ENCODE measurements around the gene RBCK1.
"Not testable (repeated sequence)": the region's sequence is repeated elsewhere in the genome, so short reads cannot be mapped to it uniquely, and the experiment has no call there.

The RBCK1 gene

GRCh38 chr20:407953-408842 is at the start of gene RBCK1:
Gene RBCK1, plus strand, starts transcription at chr20:408299. Its CDS starts 459 bp downstream, at chr20:408758.
- DNase-seq = peak; percentile 70

DNA sequence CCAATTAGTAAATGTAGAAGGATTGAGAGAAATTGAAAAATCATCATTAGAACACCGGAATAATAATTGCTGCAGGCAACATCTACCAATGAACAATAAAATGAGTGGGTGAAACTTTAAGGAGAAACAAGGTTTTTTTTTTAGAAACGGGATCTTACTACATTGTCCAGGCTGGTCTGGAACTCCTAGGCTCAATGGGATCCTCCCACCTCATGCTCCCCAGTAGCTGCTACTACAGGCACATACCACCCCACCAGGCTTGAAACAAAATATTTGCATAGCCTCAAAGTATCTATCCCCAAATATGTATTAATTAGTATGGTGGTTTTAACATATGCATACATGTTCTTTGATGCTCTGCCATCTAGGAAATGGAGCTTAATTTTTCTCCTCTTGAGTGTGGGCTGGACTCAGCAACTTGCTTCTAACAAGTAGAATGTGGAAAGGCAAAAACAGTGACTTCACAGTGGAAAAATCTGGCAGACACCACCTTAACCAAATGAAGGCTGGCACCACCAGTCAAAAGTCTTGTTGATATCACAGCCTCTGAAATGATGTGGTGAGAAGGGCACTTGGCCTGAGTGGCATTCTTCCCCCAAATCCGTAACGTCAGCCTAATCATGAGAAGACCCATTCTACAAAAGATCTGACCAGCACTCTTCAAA is 49.1 kb upstream of the RBCK1 start:
- no peak for DNase-seq

- DNase-seq = no peak
These were observed 46.5 kb upstream of the RBCK1 start for GRCh38 chr20:361561-361960.

DNA sequence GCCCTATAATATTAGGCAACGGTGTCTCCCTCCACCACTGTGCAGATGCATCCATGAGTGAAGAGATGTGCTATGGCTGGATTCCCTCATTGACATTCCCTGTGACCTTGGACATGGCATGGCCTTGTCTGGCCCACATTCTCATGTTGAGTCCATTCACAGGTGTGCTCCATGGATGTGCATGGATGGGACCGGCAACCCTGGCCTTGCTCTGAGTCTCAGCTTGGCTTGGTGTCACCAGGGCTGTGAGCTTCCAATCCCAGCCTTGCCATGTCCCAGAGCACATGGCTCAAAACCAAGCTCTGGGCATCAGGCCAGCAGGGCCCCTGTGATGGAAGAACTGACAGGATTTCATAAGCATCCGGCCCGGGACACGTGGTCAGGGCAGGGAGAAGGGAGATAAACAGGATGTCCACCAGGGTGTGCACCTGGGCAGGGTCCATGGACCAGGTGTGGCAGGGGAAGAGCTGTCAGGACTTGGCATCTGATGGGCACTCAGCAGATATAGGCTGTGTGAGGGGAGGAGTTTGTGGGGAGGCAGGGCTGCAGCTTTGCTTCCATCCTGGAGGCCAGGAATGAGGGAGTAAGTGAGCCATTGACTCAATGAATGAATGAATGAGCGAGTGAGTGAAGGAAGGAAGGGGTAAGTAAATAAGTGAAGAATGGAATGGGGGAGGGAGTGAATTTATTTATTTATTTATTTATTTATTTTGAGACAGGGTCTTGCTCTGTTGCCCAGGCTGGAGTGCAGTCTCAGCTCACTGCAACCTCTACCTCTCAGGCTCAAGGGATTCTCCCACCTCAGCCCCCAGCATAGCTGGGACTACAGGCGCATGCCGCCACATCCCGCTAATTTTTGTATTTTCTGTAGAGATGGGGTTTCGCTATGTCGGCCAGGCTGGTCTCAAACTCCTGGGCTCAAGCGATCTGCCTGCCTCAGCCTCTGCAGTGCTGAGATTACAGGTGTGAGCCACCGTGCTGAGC is 45.5 kb upstream of the RBCK1 start:
- DNase-seq = no peak

GRCh38 chr20:363319-364078 is 44.6 kb upstream of the RBCK1 start:
- no peak for DNase-seq

DNA sequence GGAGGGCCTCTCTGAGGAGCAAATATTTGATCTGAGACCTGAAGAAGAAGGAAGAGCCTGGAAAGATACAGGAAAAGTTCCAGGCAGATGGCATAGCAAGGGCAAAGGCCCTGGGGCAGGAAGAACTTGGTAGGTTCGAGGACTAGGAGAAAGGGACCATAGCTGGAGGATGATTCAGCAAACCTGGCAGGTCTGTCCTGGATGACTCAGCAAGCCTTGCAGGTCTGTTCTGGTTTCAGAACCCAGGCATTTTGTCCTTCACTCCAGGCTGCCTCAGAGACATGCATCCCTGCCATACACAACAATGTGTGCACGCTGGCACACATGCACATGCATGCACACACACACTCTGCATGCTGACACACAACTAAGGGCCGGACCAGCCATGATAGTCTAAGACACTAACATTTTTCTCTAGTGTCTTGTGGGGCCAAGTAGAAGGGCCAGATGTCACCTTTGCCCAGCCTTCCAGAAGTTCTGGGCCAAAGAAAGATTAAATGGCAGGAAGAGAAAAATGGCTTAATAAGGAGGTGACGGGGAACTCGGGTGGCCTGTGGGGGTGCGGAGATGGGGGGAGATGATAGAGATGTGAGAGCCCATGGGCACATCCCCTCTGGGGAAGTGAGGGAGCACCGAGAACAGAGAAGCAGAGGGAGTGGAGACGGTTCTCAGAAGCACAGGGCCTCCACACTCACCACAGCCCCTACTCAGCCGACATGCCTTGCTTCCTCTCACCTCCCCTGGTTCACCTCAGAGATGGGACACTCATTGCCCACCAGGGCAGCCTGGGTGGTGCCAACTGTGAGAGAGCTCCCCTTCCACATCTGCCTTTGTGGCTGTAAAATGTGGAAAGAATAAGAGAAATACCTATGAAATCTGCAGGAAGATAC is 42.9 kb upstream of the RBCK1 start:
- no peak for DNase-seq

- DNase-seq = no peak
These were observed 41.9 kb upstream of the RBCK1 start for GRCh38 chr20:366041-366718.

DNA sequence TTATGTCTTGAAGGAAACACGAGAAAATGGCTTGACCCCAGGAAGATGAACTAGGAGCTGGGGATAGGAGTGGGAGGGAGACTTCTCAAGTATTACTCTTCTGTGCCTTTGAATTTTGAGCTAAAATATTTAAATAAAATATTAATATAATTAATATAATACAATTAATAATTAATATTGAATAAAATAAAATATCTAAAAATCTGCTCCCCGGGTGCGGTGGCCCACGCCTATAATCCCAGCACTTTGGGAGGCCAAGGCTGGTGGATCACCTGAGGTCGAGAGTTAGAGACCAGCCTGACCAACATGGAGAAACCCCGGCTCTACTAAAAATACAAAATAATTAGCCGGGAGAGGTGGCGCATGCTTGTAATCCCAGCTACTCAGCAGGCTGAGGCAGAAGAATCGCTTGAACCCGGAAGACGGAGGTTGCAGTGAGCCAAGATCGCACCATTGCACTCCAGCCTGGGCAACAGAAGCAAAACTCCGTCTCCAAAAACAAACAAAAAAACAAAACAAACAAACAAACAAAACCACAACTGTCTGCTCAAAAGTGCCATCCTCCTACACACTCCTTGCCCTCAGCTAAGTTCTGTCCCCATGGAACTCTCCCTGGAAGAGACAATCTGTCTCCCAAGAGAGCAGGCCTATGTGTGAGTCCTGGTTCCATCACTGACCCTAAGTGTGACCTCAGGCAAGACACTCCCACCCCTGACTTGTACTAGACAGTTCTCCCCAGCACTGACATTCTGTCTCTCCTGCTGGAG is 41.2 kb upstream of the RBCK1 start:
- no peak for DNase-seq

- no peak for DNase-seq
These were observed 40.6 kb upstream of the RBCK1 start for GRCh38 chr20:367486-367887.

GRCh38 chr20:368915-369314 is 39.2 kb upstream of the RBCK1 start:
- no peak for DNase-seq

DNA sequence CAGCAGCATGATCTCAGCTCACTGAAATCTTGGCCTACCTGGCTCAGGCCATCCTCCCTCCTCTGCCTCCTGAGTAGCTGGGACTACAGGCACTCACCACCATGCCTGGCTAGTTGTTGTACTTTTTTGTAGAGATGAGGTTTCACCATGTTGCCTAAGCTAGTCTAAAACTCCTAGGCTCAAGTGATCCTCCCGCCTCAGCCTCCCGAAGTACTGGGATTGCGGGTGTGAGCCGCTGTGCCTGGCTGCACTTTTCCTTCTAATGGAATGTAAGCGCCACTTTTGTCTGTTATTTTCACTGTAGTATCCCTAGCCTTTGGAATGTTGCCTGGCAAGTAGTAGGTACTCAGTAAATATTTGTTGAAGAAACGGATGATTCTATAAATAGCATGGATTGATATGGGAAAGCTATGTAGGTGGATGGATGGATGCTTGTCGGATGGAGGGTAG is 37.9 kb upstream of the RBCK1 start:
- DNase-seq = no peak

GRCh38 chr20:370977-371754 is 36.9 kb upstream of the RBCK1 start:
- no peak for DNase-seq

- no peak for DNase-seq
These were observed 36.1 kb upstream of the RBCK1 start for GRCh38 chr20:371755-372542.

DNA sequence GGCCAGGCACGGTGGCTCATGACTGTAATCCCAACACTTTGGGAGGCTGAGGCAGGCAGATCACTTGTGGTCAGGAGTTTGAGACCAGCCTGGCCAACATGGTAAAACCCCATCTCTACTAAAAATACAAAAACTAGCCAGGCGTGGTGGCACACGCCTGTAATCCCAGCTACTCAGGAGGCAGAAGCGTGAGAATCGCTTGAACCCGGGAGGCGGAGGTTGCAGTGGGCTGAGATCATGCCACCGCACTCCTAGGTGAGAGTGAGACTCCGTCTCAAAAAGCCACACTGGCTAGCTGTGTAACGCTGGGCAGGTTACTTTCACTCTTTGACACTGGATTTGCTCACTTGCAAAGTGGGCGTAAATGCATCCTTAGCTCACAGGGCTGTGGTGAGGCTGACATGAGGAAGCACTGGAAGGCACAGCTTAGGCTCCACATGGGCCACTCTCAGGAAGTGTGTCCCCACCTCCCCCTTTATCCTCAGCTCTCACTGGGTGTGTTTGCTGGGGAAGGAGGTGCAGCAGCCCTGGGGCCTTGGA is 35.5 kb upstream of the RBCK1 start:
- not testable (repeated sequence) for DNase-seq

DNA sequence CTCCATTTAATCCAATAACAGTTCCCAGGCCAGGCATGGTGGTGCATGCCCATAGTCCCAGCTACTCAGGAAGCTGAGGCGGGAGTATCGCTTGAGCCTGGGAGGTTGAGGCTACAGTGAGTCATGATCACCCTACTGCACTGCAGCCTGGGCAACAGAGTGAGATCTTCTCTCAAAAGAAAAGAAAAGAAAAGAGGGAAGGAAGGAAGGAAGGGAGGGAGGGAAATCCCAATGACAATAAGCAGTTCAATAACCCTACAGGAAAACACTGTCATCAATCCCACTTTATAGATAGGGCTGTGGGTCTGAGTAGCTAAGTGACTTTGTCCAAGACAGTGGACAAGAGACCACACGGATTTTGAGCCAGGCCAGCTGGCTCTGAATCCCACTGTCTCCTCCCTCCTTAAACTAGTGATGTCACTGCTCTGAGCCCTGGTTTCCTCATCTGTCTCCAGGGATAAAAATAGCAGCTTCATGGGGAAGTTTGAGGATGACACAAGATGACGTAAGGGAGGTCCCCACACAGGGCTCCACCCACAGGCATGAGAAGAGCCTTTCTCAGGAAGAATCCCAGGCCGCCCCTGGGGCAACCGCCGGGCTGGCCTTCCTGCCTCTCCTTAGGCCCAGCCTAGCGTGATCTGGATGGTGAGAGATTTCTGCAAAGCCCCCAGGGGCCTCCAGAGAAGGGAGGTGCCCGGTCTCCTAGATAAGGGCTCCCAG is 34.8 kb upstream of the RBCK1 start:
- DNase-seq = no peak

- no peak for DNase-seq
These were observed 32.7 kb upstream of the RBCK1 start for GRCh38 chr20:375265-375889.

DNA sequence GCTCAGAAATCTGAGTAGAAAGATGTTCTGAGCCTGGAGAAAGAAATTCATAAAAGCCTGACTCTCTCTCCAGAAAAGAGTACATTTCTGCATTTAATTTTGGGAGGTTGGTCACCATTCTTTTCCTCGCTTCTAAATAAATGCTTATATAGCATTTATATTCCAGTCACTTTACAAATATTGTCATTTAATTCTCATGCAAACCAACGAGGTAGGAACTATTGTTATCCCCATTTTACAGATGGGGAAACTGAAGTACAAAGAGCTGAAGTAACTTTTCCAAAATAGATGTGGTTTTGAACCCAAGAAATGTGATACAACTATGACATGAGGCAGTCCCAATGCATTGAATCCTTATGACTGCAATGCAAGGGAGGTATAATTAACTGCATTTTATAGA is 32.0 kb upstream of the RBCK1 start:
- no peak for DNase-seq
